Prostate gland (tissue), 2 donors: ENCODE data around the gene ENHO. TPM values are rescaled to one million over a fixed set of nuclear protein-coding genes. Genes with fewer than 3 reads are reported as not detected.

Source experiments
- DNase-seq: peaks from one replicate; pipeline ENCODE4 v3.0.0-alpha.2; 2019; ENCODE audit warnings: low spot score
- H3K27ac ChIP-seq, 2 donors: fragments of 200-600 bp; sonication (generic); 2 replicates each; pipeline ENCODE4 v1.5.1; 2017 to 2019
- H3K27me3 ChIP-seq: fragments of 200-600 bp; sonication (generic); replicated peaks from 2 replicates; pipeline ENCODE4 v1.5.1; 2019; ENCODE audit not compliant: insufficient read depth
- H3K36me3 ChIP-seq, 2 donors: fragments of 200-600 bp; sonication (generic); 1 replicate in 1 of 2; 2 replicates in 1 of 2; pipeline versions ENCODE4 v1.5.1 to v1.8.1; 2017 to 2019
- H3K4me1 ChIP-seq: fragments of 200-600 bp; sonication (generic); replicated peaks from 2 replicates; pipeline ENCODE4 v1.5.1; 2019
- H3K4me3 ChIP-seq, 2 donors: fragments of 200-600 bp; sonication (generic); 2 replicates each; pipeline ENCODE4 v1.5.1; 2017 to 2019
- H3K9me3 ChIP-seq: fragments of 200-600 bp; sonication (generic); 2 replicates; pipeline ENCODE4 v1.5.1; 2017
- CTCF ChIP-seq, 4 experiments: fragments of 200-600 bp in 2 of 4; fragments of 450-650 bp in 2 of 4; sonication (generic) in 2 of 4; IDR thresholded peaks; 1 replicate in 3 of 4; 2 replicates in 1 of 4; pipeline ENCODE4 v1.5.1; 2016 to 2019; ENCODE audit warnings: antibody characterized with exemption in 4 of 4, mild to moderate bottlenecking in 2 of 4, moderate library complexity in 2 of 4
- POLR2A ChIP-seq: fragments of 450-650 bp; IDR thresholded peaks from one replicate; pipeline ENCODE4 v1.6.1; 2016; ENCODE audit warnings: antibody characterized with exemption, mild to moderate bottlenecking
- POLR2AphosphoS5 ChIP-seq: sonication (generic); formaldehyde crosslinking; IDR thresholded peaks from one replicate; pipeline ENCODE4 v1.6.1; 2017; ENCODE audit warnings: antibody characterized with exemption
- WGBS: methylation state at CpG from one replicate; pipeline ENCODE4 v1.1.5; 2018; 5-methylcytosine and 5-hydroxymethylcytosine counted together
- intact Hi-C: fragments of 100-400 bp; cut with DNase I; formaldehyde crosslinking; loops from one replicate; pipeline ENCODE4 v1.14.2; 2022
- total RNA-seq, 2 donors: library from RNA; depleted of rRNA; stranded (reverse); fragments of >200 nt; gene quantifications; one replicate each; pipeline ENCODE4 v1.1.0, GENCODE V29; 2016

The ENHO gene
- total RNA-seq, 2 donors from 2014 or later, result 20.9 to 28.2 TPM

- intact Hi-C loops, result no loop called here
- Histone ChIP-seq H3K9me3 (no peaks in the 10 kb centered on the region), H3K27me3 (no peaks in the 10 kb centered on the region), H3K36me3 (no peaks in the 10 kb centered on the region), H3K27ac (no peak overlapping the region), H3K4me1 (no peaks in the 10 kb centered on the region), H3K4me3 (no peak overlapping the region)
- no peak for DNase-seq
- TF ChIP-seq POLR2AphosphoS5, result no peak
- no peak for TF ChIP-seq POLR2A
- TF ChIP-seq CTCF (IDR thresholded peaks at IDR 0.05), result no peak
- WGBS, result 83% methylated on average over 8 of the region's 8 CpGs
These were observed 43.1 kb upstream of the ENHO start for GRCh38 chr9:34565856-34566255.

DNA sequence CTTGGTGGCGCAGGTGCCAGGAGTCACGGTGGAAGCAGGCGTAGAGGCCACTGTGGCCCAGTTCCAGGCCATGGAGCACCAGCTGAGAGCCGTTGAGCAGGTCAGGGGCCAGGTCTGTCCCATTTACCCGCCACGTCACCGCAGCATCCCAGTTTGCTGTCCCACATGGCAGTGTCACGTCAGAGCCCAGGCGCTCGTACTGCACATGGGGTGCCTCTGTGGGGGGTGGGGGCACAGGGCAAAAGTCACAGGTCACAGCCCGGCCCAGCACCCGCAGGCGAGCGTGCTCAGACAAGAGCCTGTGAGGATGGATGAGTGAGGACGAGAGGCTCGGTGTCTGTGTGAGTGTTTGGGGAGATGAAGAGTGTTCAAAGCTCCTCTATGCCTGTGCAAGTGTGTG, 41.8 kb upstream of the ENHO start:
- TF ChIP-seq POLR2A (no peak), POLR2AphosphoS5 (no peak), CTCF (IDR thresholded peaks at IDR 0.05) (no peak)
- Histone ChIP-seq H3K9me3 (no peaks in the 10 kb centered on the region), H3K4me3 (no peak overlapping the region), H3K27ac (no peak overlapping the region), H3K27me3 (no peaks in the 10 kb centered on the region), H3K36me3 (no peaks in the 10 kb centered on the region), H3K4me1 (no peaks in the 10 kb centered on the region)
- intact Hi-C loops, result no loop called here
- 88% methylated on average over 16 of the region's 16 CpGs for WGBS
- no peak for DNase-seq

GRCh38 chr9:34563262-34563661, 40.5 kb upstream of the ENHO start:
- Histone ChIP-seq H3K9me3 (no peaks in the 10 kb centered on the region), H3K4me3 (no peak overlapping the region), H3K4me1 (no peaks in the 10 kb centered on the region), H3K36me3 (no peaks in the 10 kb centered on the region), H3K27me3 (no peaks in the 10 kb centered on the region), H3K27ac (no peak overlapping the region)
- WGBS, result 83% methylated on average over 5 of the region's 5 CpGs
- intact Hi-C loops, result no loop called here
- DNase-seq, result no peak
- TF ChIP-seq POLR2A, result no peak
- TF ChIP-seq POLR2AphosphoS5, result no peak
- TF ChIP-seq CTCF (IDR thresholded peaks at IDR 0.05), result no peak

DNA sequence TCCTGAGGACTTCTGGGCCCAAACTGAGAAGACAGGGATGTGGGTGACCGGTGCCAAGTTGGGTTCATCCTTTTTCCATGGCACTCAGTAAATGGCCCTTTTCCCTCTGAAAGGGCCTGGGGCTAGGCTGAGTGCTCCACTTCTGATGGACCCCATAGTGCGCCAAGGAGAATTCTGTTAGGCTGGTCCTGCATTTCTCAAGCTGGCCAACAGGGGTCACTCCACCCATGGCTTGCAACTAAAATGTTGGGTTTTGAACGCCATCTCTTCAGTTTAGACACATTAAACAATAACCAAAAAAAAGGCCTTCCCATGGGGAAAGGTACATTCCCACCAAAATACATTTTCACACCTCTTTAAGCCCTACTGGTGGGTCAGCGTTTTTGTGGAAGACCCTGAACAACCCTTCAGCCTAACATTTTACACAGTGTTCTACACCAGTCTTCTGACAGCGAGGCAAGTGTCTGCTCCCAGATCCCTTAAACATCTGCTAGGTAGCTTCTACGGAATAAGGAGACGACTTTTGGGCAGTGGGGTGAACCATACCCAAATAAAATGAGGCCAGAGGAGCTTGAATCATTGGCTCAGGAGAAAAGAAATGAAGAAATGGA, 39.5 kb upstream of the ENHO start:
- Histone ChIP-seq H3K9me3 (no peaks in the 10 kb centered on the region), H3K27me3 (no peaks in the 10 kb centered on the region), H3K36me3 (no peaks in the 10 kb centered on the region), H3K4me1 (no peaks in the 10 kb centered on the region), H3K27ac (no peak overlapping the region), H3K4me3 (no peak overlapping the region)
- intact Hi-C loops, result no loop called here
- TF ChIP-seq POLR2A (no peak), CTCF (IDR thresholded peaks at IDR 0.05) (no peak), POLR2AphosphoS5 (no peak)
- WGBS, result 80% methylated on average over 7 of the region's 7 CpGs
- no peak for DNase-seq

- Histone ChIP-seq H3K9me3 (no peaks in the 10 kb centered on the region), H3K27ac (no peak overlapping the region), H3K4me3 (no peak overlapping the region), H3K27me3 (no peaks in the 10 kb centered on the region), H3K36me3 (no peaks in the 10 kb centered on the region), H3K4me1 (no peaks in the 10 kb centered on the region)
- intact Hi-C loops, result no loop called here
- TF ChIP-seq POLR2A, result no peak
- no peak for TF ChIP-seq POLR2AphosphoS5
- TF ChIP-seq CTCF (IDR thresholded peaks at IDR 0.05), result no peak
- DNase-seq, result no peak
- WGBS, result 75% methylated on average over 21 of the region's 21 CpGs
These were observed 37.9 kb upstream of the ENHO start for GRCh38 chr9:34560599-34561214.
